ENCODE measurements around the gene SUPT6H. TPM values are rescaled to one million over a fixed set of nuclear protein-coding genes. Genes with fewer than 3 reads are reported as not detected.

Gene SUPT6H
- total RNA-seq (47.2 TPM), polyA plus RNA-seq (42.1 TPM)

GRCh38 chr17:28661635-28662526 is at the start of gene SUPT6H, which contains the start of gene SDF2:
TSS of gene SUPT6H (plus strand) at chr17:28662205. CDS start at chr17:28673402, 11,197 bp downstream.
TSS of gene SDF2 (minus strand) at chr17:28661906. CDS start at chr17:28661876, 30 bp downstream.
- H3K27ac ChIP-seq (ENCODE audit: low read depth), result peak within 1 kb of the TSS; percentile 98
- under 1% methylated on average over 66 of the region's 66 CpGs for WGBS
- peaks cover 3% of the 10 kb centered on the region for H3K36me3 ChIP-seq (ENCODE audit: insufficient read depth)
- peaks cover 5% of the 10 kb centered on the region for H3K4me1 ChIP-seq (ENCODE audit: insufficient read depth)
- peak within 1 kb of the TSS; percentile 76 for H3K4me3 ChIP-seq (ENCODE audit: low read depth, low read length)
- peak; percentile 88 for DNase-seq (ENCODE audit: extremely low spot score)

DNA sequence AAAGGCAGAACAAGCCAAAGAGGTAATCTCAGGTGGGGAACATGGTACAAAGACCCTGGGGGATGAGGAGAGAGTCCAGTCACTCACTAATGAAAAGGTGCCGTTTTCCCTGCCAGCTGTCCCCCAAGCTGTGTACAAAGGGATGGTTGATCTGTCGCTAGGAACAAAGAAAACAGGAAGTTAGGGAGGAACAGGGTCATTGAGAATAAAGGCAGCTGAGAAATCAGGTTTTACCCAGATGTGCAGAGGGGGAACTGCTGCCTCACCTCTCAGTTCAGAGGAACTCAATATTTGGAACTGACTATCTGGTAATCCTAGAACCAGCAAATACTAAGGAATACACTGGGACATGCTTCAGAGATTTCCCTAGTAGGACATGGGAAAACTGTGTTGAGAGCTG is 49.5 kb upstream of the SUPT6H start:
- WGBS, result 72% methylated on average over 2 of the region's 2 CpGs
- no peak for DNase-seq (ENCODE audit: extremely low spot score)
- Histone ChIP-seq H3K36me3 (ENCODE audit: insufficient read depth) (peaks cover 1% of the 10 kb centered on the region), H3K27ac (ENCODE audit: low read depth) (no peak overlapping the region), H3K4me1 (ENCODE audit: insufficient read depth) (no peaks in the 10 kb centered on the region), H3K4me3 (ENCODE audit: low read depth, low read length) (no peak overlapping the region)

GRCh38 chr17:28612936-28613872 is 48.8 kb upstream of the SUPT6H start:
- no peak for DNase-seq (ENCODE audit: extremely low spot score)
- Histone ChIP-seq H3K4me1 (ENCODE audit: insufficient read depth) (no peaks in the 10 kb centered on the region), H3K4me3 (ENCODE audit: low read depth, low read length) (no peak overlapping the region), H3K36me3 (ENCODE audit: insufficient read depth) (peaks cover 1% of the 10 kb centered on the region), H3K27ac (ENCODE audit: low read depth) (no peak overlapping the region)
- WGBS, result 76% methylated on average over 6 of the region's 6 CpGs

DNA sequence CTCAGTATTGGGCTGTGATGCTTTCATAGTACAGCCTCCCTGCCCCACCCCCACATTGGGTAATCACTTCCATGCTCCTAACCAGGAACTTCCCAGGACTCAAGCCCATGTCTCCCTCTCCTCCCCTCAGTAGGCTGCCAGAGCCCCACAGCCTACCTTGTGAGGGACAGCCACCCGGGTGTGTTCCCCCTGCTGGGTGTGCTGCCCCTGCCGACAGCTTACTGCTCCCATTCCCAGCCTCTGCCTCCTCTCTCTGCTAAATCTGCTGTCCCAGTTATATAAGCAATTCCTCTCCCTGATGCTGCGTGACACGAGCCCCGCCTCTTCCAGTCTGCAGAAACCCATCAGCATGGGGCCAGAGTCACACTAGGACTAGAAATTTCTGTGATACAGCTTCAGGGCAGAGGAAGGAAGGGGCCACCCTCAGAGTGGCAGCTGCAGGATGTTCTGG is 48.0 kb upstream of the SUPT6H start, which contains the start of gene RSKR:
Gene RSKR (minus strand): TSS at position 255 of the 451 bp plus-strand sequence. CDS start 24 bp downstream, at position 231.
- Histone ChIP-seq H3K4me1 (ENCODE audit: insufficient read depth) (no peaks in the 10 kb centered on the region), H3K4me3 (ENCODE audit: low read depth, low read length) (no peak within 1 kb of the TSS), H3K27ac (ENCODE audit: low read depth) (no peak within 1 kb of the TSS), H3K36me3 (ENCODE audit: insufficient read depth) (peaks cover 3% of the 10 kb centered on the region)
- 74% methylated on average over 5 of the region's 5 CpGs for WGBS
- DNase-seq (ENCODE audit: extremely low spot score), result no peak

DNA sequence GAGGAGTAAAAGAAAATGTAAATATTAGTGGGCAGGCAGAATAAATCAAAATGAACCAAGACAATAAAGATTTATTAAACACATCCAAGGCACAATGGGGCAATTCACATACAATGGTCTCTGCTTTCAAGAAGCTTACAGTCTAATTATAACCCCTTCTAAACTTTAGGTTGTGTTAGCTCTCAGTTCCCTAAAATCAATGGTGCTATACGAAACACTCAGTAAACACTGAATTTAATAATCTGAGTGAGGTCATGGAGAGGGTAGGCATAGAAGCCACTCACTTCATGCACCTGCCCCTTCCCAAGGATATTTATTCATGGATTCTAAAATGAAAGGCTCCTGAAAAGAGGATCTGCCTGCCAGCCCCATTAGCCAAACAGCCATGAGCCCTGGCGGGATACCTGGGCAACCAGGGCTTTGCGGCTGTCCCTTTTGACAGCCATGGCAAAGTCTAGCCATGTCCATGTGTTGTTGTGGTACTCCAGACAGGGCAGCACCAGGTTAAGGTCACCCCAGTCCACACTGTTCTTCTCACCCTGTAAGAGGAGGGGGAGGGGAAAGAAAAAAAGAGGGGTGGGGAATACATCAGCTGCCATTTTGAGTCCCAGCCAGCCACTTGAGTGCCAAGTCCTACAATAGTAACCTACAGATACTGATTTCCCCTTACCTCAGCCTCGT is 46.6 kb upstream of the SUPT6H start:
- peaks cover 3% of the 10 kb centered on the region for H3K36me3 ChIP-seq (ENCODE audit: insufficient read depth)
- H3K27ac ChIP-seq (ENCODE audit: low read depth), result no peak overlapping the region
- no peak overlapping the region for H3K4me3 ChIP-seq (ENCODE audit: low read depth, low read length)
- no peak for DNase-seq (ENCODE audit: extremely low spot score)
- no peaks in the 10 kb centered on the region for H3K4me1 ChIP-seq (ENCODE audit: insufficient read depth)
- WGBS, result 90% methylated on average over 4 of the region's 4 CpGs

DNA sequence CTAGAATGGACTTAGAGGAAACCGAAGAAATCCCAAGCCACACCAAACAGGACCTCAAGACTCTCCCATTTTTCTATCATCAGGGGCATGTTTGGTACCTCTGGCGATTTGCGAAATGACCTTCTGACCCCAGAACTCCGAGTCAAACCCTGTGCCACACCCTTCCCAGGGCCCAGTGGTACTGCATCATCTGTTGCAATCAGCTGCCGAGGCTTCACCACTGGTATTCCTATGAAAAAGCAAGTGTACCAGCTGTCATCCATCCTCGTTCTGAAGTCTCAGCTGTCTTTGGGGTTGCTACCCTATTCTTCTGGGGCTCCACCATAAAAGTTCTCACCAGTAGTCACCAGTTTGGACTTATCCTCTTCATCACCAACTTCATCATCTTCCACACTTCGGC is 45.7 kb upstream of the SUPT6H start:
- no peak for DNase-seq (ENCODE audit: extremely low spot score)

GRCh38 chr17:28618464-28618863 is 43.5 kb upstream of the SUPT6H start:
- no peak overlapping the region for H3K4me3 ChIP-seq (ENCODE audit: low read depth, low read length)
- 95% methylated on average over 3 of the region's 3 CpGs for WGBS
- DNase-seq (ENCODE audit: extremely low spot score), result no peak
- H3K4me1 ChIP-seq (ENCODE audit: insufficient read depth), result no peaks in the 10 kb centered on the region
- peaks cover 7% of the 10 kb centered on the region for H3K36me3 ChIP-seq (ENCODE audit: insufficient read depth)
- no peak overlapping the region for H3K27ac ChIP-seq (ENCODE audit: low read depth)

More for the DNA sequence above, 45.7 kb upstream of the SUPT6H start:
- Histone ChIP-seq H3K4me3 (ENCODE audit: low read depth, low read length) (no peak overlapping the region), H3K36me3 (ENCODE audit: insufficient read depth) (peaks cover 7% of the 10 kb centered on the region), H3K27ac (ENCODE audit: low read depth) (no peak overlapping the region), H3K4me1 (ENCODE audit: insufficient read depth) (no peaks in the 10 kb centered on the region)
- 83% methylated on average over 7 of the region's 7 CpGs for whole genome bisulfite sequencing

DNA sequence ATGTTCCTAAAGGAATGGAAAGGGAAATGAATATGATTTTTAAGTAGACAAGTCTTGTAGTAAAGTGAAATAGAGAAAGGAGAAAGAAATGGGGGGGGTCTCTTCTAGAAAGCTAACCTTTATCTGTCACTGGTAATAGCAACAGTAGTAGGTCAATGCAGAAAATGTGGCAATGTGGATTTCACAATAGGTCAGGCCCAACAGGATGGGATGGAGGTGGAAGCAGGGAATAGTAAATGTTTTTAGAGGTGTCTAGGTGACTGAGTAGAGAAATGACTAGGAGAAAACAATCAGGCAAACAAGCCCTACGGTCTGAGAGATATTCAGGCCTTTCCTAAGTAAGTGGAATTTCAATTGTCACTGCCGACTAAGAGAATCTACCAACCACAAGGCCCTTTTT is 42.0 kb upstream of the SUPT6H start:
- Histone ChIP-seq H3K4me3 (ENCODE audit: low read depth, low read length) (no peak overlapping the region), H3K36me3 (ENCODE audit: insufficient read depth) (peaks cover 6% of the 10 kb centered on the region), H3K27ac (ENCODE audit: low read depth) (no peak overlapping the region), H3K4me1 (ENCODE audit: insufficient read depth) (no peaks in the 10 kb centered on the region)
- DNase-seq (ENCODE audit: extremely low spot score), result no peak
- WGBS, result 86% methylated on average over 2 of the region's 2 CpGs

DNA sequence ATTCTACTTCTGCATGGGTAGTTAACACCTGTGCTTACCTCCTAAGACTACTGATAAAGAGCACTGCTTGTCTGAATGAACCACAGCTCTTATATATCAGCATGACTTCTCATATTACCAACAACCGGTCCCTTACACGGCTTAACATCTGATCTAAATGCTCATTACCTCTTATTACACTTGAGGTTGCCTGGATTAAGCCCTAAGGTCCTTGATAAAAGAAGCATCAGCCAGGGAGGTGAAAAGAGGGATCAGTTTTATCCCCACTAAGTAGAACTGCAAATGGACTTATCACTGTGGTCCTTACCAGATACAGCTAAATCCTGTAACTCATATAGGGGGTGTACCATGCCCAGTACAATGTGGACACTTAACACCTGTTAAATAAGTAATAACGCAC is 39.8 kb upstream of the SUPT6H start:
- no peak overlapping the region for H3K4me3 ChIP-seq (ENCODE audit: low read depth, low read length)
- 87% methylated on average over 3 of the region's 3 CpGs for WGBS
- no peaks in the 10 kb centered on the region for H3K4me1 ChIP-seq (ENCODE audit: insufficient read depth)
- H3K27ac ChIP-seq (ENCODE audit: low read depth), result no peak overlapping the region
- DNase-seq (ENCODE audit: extremely low spot score), result no peak
- peaks cover 6% of the 10 kb centered on the region for H3K36me3 ChIP-seq (ENCODE audit: insufficient read depth)

DNA sequence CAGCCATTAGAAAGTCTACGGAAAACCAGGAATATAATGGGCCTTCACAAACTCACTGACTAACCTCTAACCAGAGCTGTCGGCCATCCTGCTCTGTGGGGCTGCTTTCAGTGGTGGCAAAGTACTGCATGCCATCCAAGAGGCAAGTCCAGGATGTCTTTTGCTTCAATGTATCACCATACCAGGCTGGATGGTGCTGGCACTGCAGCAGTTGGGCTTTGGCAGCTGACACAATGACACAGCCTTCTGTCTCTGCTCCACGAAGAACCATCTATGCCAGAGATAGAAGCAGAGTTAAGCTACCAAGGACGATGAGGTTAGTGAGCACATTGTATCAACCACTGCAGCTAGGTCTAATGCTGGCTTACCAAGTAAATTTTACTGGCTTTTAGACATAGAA is 38.3 kb upstream of the SUPT6H start:
- 92% methylated on average over 4 of the region's 4 CpGs for WGBS
- peaks cover 4% of the 10 kb centered on the region for H3K36me3 ChIP-seq (ENCODE audit: insufficient read depth)
- no peak overlapping the region for H3K4me3 ChIP-seq (ENCODE audit: low read depth, low read length)
- no peak overlapping the region for H3K27ac ChIP-seq (ENCODE audit: low read depth)
- no peaks in the 10 kb centered on the region for H3K4me1 ChIP-seq (ENCODE audit: insufficient read depth)
- no peak for DNase-seq (ENCODE audit: extremely low spot score)

DNA sequence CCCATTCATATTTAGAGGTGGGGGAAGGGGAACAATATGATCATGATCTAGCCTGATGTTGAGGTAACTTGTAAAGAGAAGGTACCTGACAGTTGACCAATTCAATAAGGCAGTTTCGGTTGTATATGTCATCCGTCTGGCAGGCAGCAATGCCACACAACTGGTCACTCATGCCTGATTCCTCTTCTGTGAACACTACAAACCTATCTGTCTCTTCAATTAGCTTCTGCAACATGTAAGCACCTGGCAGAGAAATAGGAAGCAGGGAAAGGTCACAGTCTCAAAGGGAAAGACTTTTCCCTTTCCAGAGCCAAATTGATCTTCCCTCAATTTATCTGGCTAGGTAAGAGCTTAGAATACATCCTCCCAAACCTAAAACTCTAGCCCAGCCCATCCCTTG is 37.9 kb upstream of the SUPT6H start:
- Histone ChIP-seq H3K4me3 (ENCODE audit: low read depth, low read length) (no peak overlapping the region), H3K36me3 (ENCODE audit: insufficient read depth) (peaks cover 4% of the 10 kb centered on the region), H3K27ac (ENCODE audit: low read depth) (no peak overlapping the region), H3K4me1 (ENCODE audit: insufficient read depth) (no peaks in the 10 kb centered on the region)
- no peak for DNase-seq (ENCODE audit: extremely low spot score)
- 92% methylated on average over 2 of the region's 2 CpGs for WGBS

- Histone ChIP-seq H3K4me1 (ENCODE audit: insufficient read depth) (no peaks in the 10 kb centered on the region), H3K36me3 (ENCODE audit: insufficient read depth) (peaks cover 4% of the 10 kb centered on the region), H3K27ac (ENCODE audit: low read depth) (no peak overlapping the region), H3K4me3 (ENCODE audit: low read depth, low read length) (no peak overlapping the region)
- 88% methylated on average over 4 of the region's 4 CpGs for WGBS
- DNase-seq (ENCODE audit: extremely low spot score), result no peak
These were observed 35.2 kb upstream of the SUPT6H start for GRCh38 chr17:28626818-28627217.
